GM13976 (cell line): Measurements from ENCODE around the gene ZSWIM9.
A peak's percentile ranks its signal among the peaks of the same experiment; 100 is the strongest.

Experiments used
- DNase-seq: peaks from one replicate; pipeline ENCODE4 v3.0.0; 2012; ENCODE audit warnings: low spot score
- CTCF ChIP-seq: IDR thresholded peaks from 2 replicates; pipeline ENCODE4 v1.5.1; 2012; ENCODE audit warnings: borderline replicate concordance, mild to moderate bottlenecking; ENCODE audit not compliant: insufficient read depth; ENCODE audit errors: extremely low read depth, missing control alignments, control extremely low read depth
- in situ Hi-C: fragments of 300-500 bp; cut with MboI; formaldehyde crosslinking; loops from one replicate; pipeline ENCODE4 v1.12.0; 2022; ENCODE audit warnings: low sequenced_read_pairs, mixed read lengths, inconsistent platforms; ENCODE audit not compliant: unreplicated experiment

Gene ZSWIM9

DNA sequence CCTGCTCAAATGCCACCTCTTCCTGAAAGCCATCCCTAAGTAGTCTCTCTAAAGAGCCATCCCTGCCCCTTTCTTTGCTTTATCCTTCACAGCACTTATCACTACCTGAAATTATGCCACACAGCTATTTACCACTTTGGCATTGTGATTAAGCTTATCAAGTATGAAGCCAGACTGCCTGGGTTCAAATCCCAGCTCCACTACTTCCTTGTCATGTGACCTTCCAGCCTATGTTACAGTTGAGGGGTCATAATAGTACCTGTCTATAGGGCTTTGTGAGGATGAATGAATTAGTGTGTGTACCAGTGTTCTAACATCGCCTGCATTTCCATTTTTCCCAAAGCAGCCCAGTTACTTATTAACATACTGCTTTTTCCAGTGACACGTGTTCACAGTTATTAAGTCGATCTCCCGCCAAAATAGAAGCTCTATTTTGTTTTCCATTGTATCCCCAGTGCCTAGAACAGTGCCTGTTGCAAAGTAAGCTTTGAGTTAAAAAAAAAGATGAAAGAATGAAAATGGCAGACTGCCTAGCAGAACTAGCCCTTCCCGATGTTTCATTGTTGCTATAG is 32.8 kb downstream of the ZSWIM9 start:
- in situ Hi-C loops = no loop called here
- TF ChIP-seq CTCF = no peak
- DNase-seq = no peak

GRCh38 chr19:48203794-48204628 is 33.5 kb downstream of the ZSWIM9 start:
- in situ Hi-C loops = no loop called here
- TF ChIP-seq CTCF = no peak

DNA sequence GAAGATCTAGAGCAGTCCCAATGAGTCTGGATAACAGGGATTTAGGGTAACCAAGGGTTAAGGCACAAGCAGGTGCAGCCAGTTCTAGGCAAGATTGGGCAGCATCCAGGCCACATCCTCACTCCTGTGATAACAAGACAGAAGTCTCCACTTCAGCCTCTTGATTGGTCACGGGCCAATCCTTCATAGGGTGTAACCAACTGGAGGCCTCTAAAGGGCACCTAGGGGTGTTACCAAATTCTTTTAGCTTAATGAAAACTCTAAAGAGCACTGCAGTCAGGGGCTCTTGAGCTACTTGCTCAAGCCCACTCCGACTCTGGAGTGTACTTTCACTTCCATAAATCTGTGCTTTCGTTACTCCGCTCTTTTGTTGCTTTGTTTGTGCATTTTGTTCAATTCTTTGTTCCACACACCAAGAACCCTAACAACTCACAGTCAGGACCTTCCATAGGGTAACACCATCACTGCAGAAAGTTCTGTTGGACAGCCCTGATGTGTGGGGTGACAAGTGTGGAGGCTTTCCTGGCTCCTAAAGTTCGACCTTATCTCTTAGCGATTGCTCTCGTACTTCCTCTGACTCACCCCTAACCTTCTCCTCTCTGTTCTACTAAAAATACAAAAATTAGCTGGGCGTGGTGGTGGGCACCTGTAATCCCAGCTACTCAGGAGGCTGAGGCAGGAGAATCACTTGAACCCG is 36.1 kb downstream of the ZSWIM9 start:
- in situ Hi-C loops = no loop called here

More at GRCh38 chr19:48203794-48204628, 33.5 kb downstream of the ZSWIM9 start:
- peak; percentile 95 for DNase-seq

DNA sequence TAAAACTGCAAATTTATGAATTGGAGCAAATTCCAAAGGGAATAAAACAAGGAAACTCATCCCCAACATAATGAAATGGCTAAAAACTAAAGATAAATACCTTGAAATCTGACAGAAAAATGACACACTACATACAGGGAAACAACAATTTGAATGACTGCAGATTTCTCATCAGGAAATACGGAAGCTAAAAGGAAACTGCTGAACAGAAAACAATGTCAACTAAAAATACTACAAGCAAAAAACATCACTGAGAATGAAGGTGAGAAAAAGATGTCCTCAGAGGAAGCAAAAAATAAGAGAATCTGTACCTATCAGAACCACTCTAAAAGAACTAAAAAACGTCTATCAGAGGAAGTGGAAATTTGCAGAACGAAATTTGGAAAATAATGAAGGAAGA is 39.5 kb downstream of the ZSWIM9 start:
- in situ Hi-C loops = no loop called here
- no peak for TF ChIP-seq CTCF

More for the DNA sequence above, 36.1 kb downstream of the ZSWIM9 start:
- DNase-seq = no peak
- no peak for TF ChIP-seq CTCF

GRCh38 chr19:48213959-48214358 is 43.5 kb downstream of the ZSWIM9 start:
- DNase-seq = no peak
- in situ Hi-C loops = no loop called here
- TF ChIP-seq CTCF = no peak

More for the DNA sequence above, 39.5 kb downstream of the ZSWIM9 start:
- no peak for DNase-seq

GRCh38 chr19:48216933-48217332 is 46.5 kb downstream of the ZSWIM9 start:
- TF ChIP-seq CTCF = no peak
- no peak for DNase-seq
- in situ Hi-C loops = no loop called here
